Uterine smooth muscle cell (primary cell): ENCODE measurements around the gene BLTP3B. TPM values are rescaled to one million over a fixed set of nuclear protein-coding genes. Genes with fewer than 3 reads are reported as not detected.

Experiments
- total RNA-seq: library from RNA; depleted of rRNA; stranded (reverse); fragments of >200 nt; gene quantifications from 2 replicates; pipeline ENCODE4 v1.2.3, GENCODE V29; 2014

The BLTP3B gene
- 42.0 and 47.8 TPM in 2 replicates for total RNA-seq

GRCh38 chr12:100142851-100143559 lies at the start of gene BLTP3B:
Gene BLTP3B (minus strand): TSS chr12:100142874. CDS start chr12:100142635, 239 bp downstream.

Other genes starting within 250 kb of the BLTP3B start
- gene ANKS1B, start 157.9 kb downstream of the BLTP3B start, total RNA-seq = 1.2 TPM in 2 replicates
- 22.4 and 24.5 TPM in 2 replicates for gene ACTR6, start 57.9 kb upstream of the BLTP3B start, total RNA-seq
- gene DEPDC4, start 124.2 kb upstream of the BLTP3B start, total RNA-seq = 1.1 and 3.2 TPM in 2 replicates
- 44.0 and 45.7 TPM in 2 replicates for gene SCYL2, start 124.3 kb upstream of the BLTP3B start, total RNA-seq
- gene SLC17A8, start 214.2 kb upstream of the BLTP3B start, total RNA-seq = 0.12 TPM in 1 of 2 replicates, not detected in the other